Measurements from ENCODE around the gene GAS2L3.

- TF ChIP-seq CTCF (optimal IDR thresholded peaks at IDR 0.05 in 1 of 3, IDR thresholded peaks at IDR 0.05 in 1 of 3, conservative IDR thresholded peaks at IDR 0.05 in 1 of 3; ENCODE audit: extremely low read depth in 1 of 3, insufficient read depth in 2 of 3, low read length in 3 of 3) (peak in 2 of 3 experiments; percentile 30 to 38), EZH2 (IDR thresholded peaks at IDR 0.05; ENCODE audit: low read length) (no peak)
These were observed 77.6 kb downstream of the GAS2L3 start for GRCh38 chr12:100651108-100651507.
